Measurements from ENCODE around the gene SLC39A11.

SLC39A11 gene

DNA sequence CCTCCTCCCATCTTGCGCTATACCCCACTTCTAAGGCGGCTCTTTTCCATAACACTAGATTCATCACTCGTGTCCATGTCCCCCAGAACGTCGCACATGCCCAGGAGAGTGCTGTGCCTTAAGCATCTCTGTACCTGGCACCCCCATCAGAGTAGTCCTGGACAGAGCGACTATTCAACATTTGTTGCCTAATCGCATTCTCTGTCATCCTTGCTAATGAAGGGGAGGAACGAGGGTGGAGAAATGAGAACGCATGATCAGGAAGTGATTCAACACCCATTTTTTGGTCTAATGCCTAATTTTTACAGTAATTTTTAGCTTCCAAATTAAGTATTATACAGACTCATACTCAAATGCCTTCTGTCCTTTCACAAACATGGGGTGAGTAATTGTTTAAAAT lies 53.2 kb downstream of the SLC39A11 start:
- DNase-seq, result no peak

DNA sequence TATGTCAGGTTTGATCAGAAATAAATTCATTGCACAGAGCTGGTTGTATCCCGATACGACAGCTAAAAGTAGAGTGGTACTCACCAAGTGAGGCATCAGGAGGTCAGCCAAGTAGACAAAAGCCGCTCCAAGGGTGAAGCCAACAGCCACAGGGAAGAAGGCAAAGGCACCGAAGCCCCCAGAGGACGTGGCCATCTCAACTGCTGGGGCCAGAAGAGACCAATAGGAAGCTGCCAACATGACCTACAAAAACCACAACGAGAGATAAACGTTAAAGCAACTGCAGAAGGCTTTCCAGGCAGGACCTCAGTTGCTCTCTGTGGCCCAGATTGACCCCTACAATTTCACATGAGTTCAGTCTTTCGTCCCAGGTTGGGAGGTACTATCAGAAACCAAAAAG lies 61.0 kb downstream of the SLC39A11 start:
- DNase-seq, result no peak

GRCh38 chr17:73030995-73031394 lies 61.5 kb downstream of the SLC39A11 start:
- DNase-seq, result no peak

GRCh38 chr17:73030501-73030921 lies 62.0 kb downstream of the SLC39A11 start:
- no peak for DNase-seq

DNA sequence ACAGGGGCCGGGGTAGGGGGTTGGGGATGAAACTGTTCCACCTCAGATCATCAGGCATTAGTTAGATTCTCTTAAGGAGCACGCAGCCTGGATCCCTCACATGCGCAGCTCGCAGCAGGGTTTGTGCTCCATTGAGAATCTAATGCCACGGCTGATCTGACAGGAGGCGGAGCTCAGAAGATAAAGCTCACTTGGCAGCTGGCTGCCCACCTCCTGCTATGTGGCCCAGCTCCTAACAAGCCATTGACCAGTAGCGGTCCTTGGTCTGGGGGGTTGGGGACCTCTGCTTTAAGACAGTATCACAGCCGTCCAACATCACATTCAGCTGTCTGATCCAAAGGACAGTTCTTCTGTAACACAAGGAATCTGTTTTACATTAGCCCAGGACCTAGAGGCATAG lies 62.5 kb downstream of the SLC39A11 start:
- DNase-seq, result no peak

GRCh38 chr17:73029021-73029420 lies 63.5 kb downstream of the SLC39A11 start:
- DNase-seq, result no peak

DNA sequence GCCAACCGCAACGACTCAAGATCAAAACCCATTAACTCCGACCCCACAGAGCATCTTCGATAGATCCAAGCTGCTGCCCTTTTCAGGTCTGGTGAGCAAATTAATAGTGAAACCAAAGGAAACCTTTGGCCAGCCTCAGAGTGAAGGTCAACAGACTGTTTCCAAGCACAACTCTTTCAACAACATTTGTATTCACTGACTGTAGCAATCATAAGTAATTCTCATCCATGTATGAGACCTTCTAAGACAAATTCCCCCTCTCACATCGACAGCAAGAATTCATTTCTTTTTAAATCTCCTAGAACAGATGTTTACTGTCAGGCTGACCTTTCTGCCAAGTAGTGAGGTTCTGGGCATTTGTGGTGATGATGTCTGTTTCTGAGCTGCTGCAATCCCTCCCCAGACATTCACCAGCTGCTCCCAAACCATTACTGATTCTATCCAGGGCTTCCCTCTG lies 64.2 kb downstream of the SLC39A11 start:
- no peak for DNase-seq

DNA sequence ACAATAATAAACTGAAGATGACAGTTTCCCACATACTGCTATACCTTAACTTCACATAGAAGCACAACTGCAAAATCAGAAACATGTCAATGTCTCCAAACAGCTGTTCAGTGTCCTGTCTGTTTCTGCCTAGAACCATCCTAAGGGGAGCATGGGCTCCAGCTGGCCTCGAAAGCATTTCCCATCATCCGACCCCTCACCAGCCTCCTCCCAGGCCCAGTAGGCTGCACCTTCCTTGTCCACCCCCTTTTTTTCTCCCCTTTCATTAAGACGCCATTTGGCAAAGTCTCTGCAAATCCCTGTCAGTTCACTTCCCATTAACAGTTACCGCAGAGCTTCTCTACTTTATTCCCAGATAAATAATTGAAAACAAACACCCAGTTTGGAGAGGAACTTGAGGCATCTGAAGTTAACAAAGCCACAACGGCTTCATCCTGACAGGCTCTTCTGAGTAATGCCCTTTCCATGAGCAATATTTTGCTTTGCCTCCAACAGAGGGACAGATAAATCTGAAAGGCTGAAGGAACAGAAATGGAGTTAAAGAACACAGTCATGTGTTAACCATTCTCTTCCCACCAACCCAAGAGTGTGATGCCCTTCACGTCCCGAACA lies 65.3 kb downstream of the SLC39A11 start:
- DNase-seq, result no peak

- no peak for DNase-seq
Measured at GRCh38 chr17:73025041-73025560, 67.4 kb downstream of the SLC39A11 start.

DNA sequence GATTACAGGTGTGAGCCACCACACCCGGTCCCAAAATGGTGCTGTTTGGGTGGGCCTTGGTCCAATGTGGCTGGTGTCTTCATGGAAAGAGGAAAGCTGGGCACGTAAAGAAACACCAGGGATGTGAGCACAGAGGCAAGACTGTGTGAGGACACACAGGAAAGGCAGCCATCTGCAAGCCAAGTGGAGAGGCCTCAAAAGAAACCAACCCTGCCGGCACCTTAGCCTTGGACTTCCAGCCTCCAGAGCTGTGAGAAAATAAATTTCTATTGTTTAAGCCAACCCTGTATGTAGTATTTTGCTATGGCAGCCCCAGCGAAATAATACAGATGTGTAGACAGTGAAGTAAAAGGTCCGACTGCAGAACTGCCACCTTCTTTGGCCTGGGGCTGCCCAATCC lies 68.7 kb downstream of the SLC39A11 start:
- no peak for DNase-seq

- DNase-seq, result no peak
Measured at GRCh38 chr17:73022694-73023093, 69.8 kb downstream of the SLC39A11 start.

DNA sequence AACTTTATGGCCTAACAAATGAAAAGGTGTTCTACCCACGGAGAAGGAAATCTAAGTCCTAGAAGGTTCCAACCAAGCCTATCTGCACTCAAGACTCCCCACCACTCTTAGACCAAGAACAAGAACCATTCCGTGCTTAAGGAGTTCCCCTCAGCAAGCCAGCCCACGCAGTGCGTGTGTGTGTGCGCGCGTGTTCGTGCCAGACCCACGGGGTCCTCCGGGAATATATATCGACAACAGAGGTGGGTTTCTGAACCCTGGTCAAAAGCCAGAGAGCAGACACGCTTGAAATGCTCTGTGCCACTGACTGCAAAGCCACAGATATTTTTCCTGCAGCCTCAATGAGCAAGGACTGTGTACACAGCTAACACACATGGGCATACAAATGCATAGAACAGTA lies 70.7 kb downstream of the SLC39A11 start:
- no peak for DNase-seq

DNA sequence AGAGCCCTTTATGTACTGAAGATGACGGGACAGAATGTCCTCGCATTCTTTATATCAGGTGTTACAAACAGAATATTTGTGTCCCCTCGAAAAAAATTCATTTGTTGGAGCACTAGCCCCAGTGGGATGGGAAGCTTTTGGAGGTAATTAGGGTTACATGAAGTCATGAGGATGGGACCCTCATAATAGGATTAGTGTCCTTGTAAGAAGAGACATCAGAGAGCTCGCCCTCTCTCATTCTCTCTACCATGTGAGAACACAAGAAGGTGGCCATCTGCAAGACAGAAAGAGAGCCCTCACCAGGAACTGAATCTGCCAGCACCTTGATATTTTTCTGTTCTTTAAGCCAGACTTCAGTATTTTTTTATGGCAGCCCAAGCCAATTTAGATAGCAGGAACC lies 72.4 kb downstream of the SLC39A11 start:
- DNase-seq, result no peak

- no peak for DNase-seq
Measured at GRCh38 chr17:73018599-73018998, 73.9 kb downstream of the SLC39A11 start.

GRCh38 chr17:73017658-73018057 lies 74.8 kb downstream of the SLC39A11 start:
- no peak for DNase-seq

DNA sequence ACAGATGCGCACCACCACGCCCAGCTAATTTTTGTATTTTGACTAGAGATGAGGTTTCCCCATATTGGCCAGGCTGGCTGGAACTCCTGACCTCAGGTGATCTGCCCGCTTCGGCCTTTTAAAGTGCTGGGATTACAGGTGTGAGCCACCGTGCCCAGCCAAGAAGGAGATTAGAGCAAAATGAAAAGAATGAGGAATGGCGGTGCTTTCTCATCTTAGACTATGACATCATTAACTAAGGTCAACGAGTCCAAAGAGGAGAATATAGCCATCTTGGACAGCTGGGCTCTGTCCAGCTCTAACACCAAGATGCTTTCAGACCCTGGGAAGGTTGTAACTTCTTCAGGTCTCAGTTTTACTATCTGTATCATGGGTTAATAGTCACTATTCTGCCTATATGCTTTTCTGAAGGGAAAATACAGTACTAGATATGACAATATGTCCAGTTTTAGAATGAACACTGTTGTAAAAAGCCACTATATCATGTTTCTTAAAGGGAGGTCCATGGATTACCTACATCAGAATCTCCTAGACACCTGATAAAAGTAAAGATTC lies 76.7 kb downstream of the SLC39A11 start:
- DNase-seq, result no peak

DNA sequence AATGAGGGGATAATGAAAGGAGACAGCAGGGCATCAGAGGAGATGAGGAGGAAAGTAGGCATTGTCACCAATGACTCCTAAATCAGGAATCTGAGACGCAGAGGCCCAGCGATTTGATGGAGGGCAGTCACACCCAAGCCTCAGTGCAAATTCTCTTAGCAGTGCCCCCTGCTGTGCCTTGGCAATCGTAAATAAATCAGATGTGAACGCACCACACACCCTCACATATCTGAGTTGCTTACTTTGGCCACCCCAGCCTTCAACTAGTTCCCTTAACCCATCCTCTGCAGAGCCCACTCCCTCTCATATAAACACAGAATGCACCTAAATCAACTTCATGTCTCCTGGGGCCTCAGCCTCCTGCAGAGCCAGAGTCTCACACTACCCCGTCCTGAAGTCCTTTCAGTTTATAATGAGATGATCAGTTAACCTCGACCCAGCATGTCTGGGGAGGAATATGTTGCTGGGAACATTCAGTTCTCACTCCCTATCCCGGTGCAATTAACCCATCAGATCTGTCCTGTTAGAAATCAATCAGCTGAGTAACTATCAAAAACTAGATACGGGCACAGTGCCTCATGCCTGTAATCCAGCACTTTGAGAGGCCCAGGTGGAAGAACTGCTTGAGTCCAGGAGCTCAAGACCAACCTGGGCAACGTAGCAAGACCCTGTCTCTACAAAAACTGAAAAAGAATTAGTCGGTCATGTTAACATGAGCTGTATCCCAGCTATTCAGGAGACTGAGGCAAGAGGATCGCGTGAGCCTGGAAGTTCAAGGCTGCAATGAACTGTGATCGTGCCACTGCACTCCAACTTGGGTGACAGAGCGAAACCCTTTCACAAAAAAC lies 78.4 kb downstream of the SLC39A11 start:
- DNase-seq, result no peak

DNA sequence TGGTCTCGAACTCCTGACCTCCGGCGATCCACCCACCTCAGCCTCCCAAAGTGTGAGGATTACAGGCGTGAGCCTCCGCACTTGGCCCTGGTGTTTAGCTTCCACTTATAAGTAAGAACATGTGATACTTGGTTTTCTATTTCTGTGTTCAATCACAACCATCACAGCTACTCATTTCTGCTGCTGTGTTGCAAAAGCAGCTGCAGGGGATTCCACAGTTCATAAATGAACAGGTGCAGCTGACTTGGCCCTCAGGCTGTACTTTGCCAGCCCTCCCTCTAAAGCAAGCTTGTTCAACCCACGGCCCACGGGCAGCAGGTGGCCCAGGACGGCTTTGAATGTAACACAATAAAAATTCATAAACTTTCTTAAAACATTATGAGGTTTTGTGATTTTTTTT lies 79.2 kb downstream of the SLC39A11 start:
- no peak for DNase-seq

GRCh38 chr17:73011016-73011486 lies 81.4 kb downstream of the SLC39A11 start:
- DNase-seq, result no peak

GRCh38 chr17:73010414-73010813 lies 82.1 kb downstream of the SLC39A11 start:
- no peak for DNase-seq

DNA sequence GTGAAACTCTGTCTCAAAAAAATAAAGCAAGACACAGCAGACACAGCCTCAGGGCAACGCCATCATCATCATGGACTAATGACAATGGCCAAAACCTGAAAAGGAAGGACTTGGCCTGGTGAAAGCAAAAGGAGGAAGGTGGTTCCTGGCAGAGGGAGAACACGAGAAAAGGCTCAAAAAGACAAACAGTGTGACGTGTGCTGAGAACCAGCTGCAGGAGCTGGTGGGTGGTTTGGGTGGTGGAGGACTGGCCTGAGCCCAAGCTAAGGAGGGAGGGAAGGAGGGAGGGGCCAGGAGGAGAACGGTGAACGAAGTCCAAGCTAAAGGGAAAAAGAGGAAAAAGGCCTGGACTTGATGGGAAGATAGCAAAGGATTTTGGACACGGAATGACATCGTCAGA lies 85.1 kb downstream of the SLC39A11 start:
- no peak for DNase-seq

GRCh38 chr17:73005360-73005759 lies 87.1 kb downstream of the SLC39A11 start:
- DNase-seq, result no peak

GRCh38 chr17:73003487-73003886 lies 89.0 kb downstream of the SLC39A11 start:
- no peak for DNase-seq

- no peak for DNase-seq
Measured at GRCh38 chr17:73000832-73001231, 91.7 kb downstream of the SLC39A11 start.

Data from NCI-H2029 treated with DMSO at 0.1 percent for 48 hours (cell line).